Right atrium auricular region (tissue), 2 donors: ENCODE measurements around the gene SATL1. TPM values are rescaled to one million over a fixed set of nuclear protein-coding genes. Genes with fewer than 3 reads are reported as not detected.

Source experiments
- DNase-seq: peaks from one replicate; pipeline ENCODE4 v3.0.0-alpha.2; 2019; ENCODE audit warnings: low spot score
- H3K27ac ChIP-seq, 2 donors: fragments of 200-600 bp; sonication (generic); 1 replicate in 1 of 2; 2 replicates in 1 of 2; pipeline ENCODE4 v1.5.1; 2016 to 2019
- H3K27me3 ChIP-seq, 2 donors: fragments of 200-600 bp; sonication (generic); one replicate each; pipeline versions ENCODE4 v1.5.1 to v1.6.0; 2017 to 2019
- H3K36me3 ChIP-seq: fragments of 200-600 bp; sonication (generic); one replicate; pipeline ENCODE4 v1.5.1; 2016
- H3K4me1 ChIP-seq, 2 donors: fragments of 200-600 bp; sonication (generic); one replicate each; pipeline versions ENCODE4 v1.5.1 to v1.6.0; 2017 to 2019
- H3K4me3 ChIP-seq, 2 donors: fragments of 200-600 bp; sonication (generic); 1 replicate in 1 of 2; 2 replicates in 1 of 2; pipeline ENCODE4 v1.5.1; 2017 to 2019; ENCODE audit warnings: mild to moderate bottlenecking in 1 of 2, moderate library complexity in 1 of 2
- H3K9me3 ChIP-seq, 2 donors: fragments of 200-600 bp; sonication (generic); one replicate each; pipeline ENCODE4 v1.5.1; 2019
- total RNA-seq, 2 donors: library from RNA; depleted of rRNA; stranded (reverse); fragments of >200 nt; gene quantifications; one replicate each; pipeline ENCODE4 v1.1.0, GENCODE V29; 2016
- TF ChIP-seq, protein P1 (sequence below), 2 donors: fragments of 200-600 bp; sonication (generic); IDR thresholded peaks; one replicate each; pipeline ENCODE4 v1.5.1; 2019; ENCODE audit warnings: antibody characterized with exemption in 2 of 2

The SATL1 gene
- total RNA-seq, 2 donors from 2014 or later, result 0.16 TPM; not detected in 1

DNA sequence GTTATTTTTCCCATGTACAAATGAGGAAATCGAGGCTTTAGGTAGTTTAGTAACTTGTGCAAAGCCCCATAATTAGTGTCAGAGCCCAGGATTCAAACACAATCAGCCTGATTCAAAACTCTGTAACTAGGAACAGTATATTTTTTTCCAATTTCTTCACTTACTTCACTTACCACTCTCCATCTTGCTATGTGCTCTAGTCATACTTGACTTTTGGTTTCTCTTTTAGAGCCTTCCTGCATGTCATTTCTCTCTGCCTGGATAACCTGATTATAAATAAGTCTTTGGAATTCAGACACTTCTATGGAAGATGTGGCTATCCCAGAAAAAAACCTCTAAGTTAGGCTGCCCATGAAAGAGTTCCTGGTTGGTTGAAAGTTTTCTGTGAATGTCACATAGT is 22.2 kb downstream of the SATL1 start:
- Histone ChIP-seq H3K27me3 (no peaks in the 10 kb centered on the region), H3K9me3 (no peaks in the 10 kb centered on the region), H3K36me3 (no peaks in the 10 kb centered on the region), H3K27ac (no peak overlapping the region), H3K4me3 (no peak overlapping the region), H3K4me1 (no peaks in the 10 kb centered on the region)
- DNase-seq, result no peak
- TF ChIP-seq, protein P1, sequence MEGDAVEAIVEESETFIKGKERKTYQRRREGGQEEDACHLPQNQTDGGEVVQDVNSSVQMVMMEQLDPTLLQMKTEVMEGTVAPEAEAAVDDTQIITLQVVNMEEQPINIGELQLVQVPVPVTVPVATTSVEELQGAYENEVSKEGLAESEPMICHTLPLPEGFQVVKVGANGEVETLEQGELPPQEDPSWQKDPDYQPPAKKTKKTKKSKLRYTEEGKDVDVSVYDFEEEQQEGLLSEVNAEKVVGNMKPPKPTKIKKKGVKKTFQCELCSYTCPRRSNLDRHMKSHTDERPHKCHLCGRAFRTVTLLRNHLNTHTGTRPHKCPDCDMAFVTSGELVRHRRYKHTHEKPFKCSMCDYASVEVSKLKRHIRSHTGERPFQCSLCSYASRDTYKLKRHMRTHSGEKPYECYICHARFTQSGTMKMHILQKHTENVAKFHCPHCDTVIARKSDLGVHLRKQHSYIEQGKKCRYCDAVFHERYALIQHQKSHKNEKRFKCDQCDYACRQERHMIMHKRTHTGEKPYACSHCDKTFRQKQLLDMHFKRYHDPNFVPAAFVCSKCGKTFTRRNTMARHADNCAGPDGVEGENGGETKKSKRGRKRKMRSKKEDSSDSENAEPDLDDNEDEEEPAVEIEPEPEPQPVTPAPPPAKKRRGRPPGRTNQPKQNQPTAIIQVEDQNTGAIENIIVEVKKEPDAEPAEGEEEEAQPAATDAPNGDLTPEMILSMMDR (IDR thresholded peaks at IDR 0.05), result no peak

DNA sequence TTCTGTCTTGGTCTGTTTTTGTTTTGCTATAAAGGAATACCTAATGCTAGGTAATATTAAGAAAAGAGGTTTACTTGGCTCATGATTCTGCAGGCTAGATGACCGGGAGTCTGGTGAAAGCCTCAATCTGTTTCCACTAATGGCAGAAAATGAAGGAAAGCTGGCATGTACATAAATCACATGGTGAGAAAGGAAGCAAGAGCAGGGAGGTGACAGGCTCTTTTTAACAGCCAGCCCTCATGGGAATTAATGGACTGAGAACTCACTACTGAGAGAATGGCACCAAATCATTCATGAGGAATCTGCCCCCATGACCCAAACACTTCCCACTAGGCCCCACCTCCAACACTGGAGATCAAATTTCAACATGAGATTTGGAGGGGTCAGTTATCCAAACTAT is 27.6 kb downstream of the SATL1 start:
- TF ChIP-seq, protein P1 (IDR thresholded peaks at IDR 0.05), result no peak
- Histone ChIP-seq H3K9me3 (no peaks in the 10 kb centered on the region), H3K4me1 (no peaks in the 10 kb centered on the region), H3K27ac (no peak overlapping the region), H3K27me3 (no peaks in the 10 kb centered on the region), H3K4me3 (no peak overlapping the region), H3K36me3 (no peaks in the 10 kb centered on the region)
- no peak for DNase-seq

DNA sequence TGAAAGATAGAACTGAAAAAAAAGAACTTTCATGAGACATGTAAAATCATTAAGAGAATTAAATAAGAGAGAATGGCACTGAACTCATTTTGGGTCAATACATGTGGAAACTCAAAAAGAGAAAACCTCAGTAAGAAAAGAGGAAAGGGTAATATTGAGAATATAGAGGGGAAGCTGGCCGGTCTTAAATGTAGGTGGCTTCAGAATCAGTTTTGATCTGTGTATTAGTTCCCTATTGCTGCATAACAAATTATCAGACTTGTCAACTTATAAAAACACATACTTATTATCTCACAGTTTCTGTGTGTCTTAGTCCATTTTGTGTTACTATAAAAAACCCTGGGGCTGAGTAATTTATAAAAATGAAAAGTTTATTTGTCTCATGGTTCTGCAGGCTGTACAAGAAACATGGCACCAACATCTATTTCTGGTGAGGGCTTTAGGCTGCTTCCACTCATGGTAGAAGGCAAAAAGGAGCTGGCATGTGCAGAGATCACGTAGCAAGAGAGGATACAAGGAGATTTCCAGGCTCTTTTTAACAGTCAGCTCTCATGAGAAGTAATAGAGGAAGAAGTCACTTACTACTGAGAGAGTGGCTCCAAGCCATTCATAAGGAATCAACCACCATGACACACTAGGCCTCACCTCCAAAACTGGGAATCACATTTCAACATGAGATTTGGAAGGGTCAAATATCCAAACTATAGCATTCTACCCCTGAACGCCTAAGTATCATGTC is 29.6 kb downstream of the SATL1 start:
- Histone ChIP-seq H3K4me3 (no peak overlapping the region), H3K9me3 (no peaks in the 10 kb centered on the region), H3K36me3 (no peaks in the 10 kb centered on the region), H3K4me1 (no peaks in the 10 kb centered on the region), H3K27me3 (no peaks in the 10 kb centered on the region), H3K27ac (no peak overlapping the region)
- TF ChIP-seq, protein P1 (IDR thresholded peaks at IDR 0.05), result no peak
- no peak for DNase-seq

DNA sequence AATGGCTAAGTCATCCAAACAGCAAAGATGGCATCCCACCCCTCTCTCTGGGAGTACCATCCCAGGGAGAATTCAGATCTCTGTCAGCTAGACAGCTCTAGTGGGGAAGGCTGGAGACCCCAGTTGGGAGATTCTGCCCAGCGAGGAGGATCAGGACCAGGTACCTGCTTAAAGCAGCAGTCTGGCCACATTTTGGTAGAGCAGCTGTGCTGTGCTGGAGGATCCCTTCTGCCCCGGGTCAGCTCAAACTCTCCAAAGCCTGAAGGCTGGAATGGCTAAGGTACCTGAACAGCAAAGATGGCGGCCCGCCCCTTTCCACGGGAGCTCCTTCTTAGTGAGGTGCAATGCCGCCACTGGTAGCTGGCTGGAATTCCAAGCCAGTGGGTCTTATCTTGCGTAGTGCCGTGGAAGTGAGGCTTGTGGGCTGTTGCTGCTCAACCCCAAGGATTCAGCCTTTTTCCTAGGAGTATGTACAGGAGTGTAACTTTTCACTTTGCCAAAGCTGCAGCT is 40.1 kb downstream of the SATL1 start:
- no peak for DNase-seq
- Histone ChIP-seq H3K9me3 (no peaks in the 10 kb centered on the region), H3K4me1 (no peaks in the 10 kb centered on the region), H3K27me3 (no peaks in the 10 kb centered on the region), H3K4me3 (no peak overlapping the region), H3K27ac (no peak overlapping the region), H3K36me3 (no peaks in the 10 kb centered on the region)
- TF ChIP-seq, protein P1 (IDR thresholded peaks at IDR 0.05), result no peak

DNA sequence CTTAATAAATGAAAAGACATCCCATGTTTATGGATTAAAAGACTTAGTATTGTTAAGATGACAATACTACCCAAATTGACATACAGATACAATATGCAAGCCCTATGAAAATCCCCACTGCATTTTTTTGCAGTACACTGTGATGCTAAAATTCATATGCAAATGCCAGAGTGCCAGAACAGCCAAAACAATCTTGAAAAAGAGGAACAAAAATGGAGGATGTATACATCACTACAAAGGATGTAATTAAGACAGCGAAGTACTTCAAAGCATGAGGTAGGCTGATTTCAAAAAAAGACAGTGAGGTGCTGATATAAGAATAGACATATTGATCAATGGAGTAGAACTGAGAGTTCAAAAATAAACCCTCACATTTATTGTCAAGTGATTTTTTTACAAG is 47.3 kb downstream of the SATL1 start:
- Histone ChIP-seq H3K27me3 (no peaks in the 10 kb centered on the region), H3K36me3 (no peaks in the 10 kb centered on the region), H3K9me3 (peaks cover 0 to 7% of the 10 kb centered on the region in 2 donors), H3K27ac (no peak overlapping the region), H3K4me3 (no peak overlapping the region), H3K4me1 (no peaks in the 10 kb centered on the region)
- TF ChIP-seq, protein P1 (IDR thresholded peaks at IDR 0.05), result no peak
- DNase-seq, result no peak

DNA sequence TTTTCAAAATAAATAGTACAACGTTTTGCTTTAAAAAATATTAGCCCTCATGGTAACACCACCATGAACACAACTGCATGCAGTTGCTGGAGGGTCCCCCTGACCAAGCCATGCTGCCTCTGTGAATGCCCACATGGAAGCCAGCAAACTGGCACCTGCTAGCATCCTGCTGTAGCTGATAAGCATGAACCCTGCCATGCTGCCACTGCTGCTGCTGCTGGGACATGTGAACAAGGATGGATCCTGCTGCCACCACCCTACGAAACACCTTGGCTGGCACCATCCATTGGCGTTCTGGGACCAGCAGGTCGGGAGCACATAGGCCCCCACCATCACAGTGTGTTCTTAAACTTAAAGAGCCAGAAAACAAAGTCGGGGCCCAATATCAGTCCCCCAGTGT is 83.9 kb downstream of the SATL1 start:
- no peak overlapping the region for H3K4me3 ChIP-seq
- H3K36me3 ChIP-seq, result no peaks in the 10 kb centered on the region
- H3K9me3 ChIP-seq, result peaks cover 0 to 7% of the 10 kb centered on the region in 2 donors
- H3K4me1 ChIP-seq, result no peaks in the 10 kb centered on the region
- TF ChIP-seq, protein P1 (IDR thresholded peaks at IDR 0.05), result no peak
- no peak for DNase-seq
- H3K27me3 ChIP-seq, result no peaks in the 10 kb centered on the region
- H3K27ac ChIP-seq, result no peak overlapping the region
